Measurements from ENCODE around the gene DLL3. TPM values are rescaled to one million over a fixed set of nuclear protein-coding genes. Genes with fewer than 3 reads are reported as not detected.
A peak's percentile ranks its signal among the peaks of the same experiment; 100 is the strongest.

DLL3 gene
- total RNA-seq, 1 experiment from 2014 or later, result 0.17 TPM

- Histone ChIP-seq H3K4me2 (ENCODE audit: low read length) (peak within 1 kb of the TSS; percentile 97), H3K9me3 (ENCODE audit: control insufficient read depth in 1 of 2, insufficient read depth in 1 of 2, low read depth in 1 of 2, low read length in 2 of 2) (no peaks in the 10 kb centered on the region), H2AFZ (ENCODE audit: low read depth, low read length, poor library complexity, severe bottlenecking) (peak within 1 kb of the TSS; percentile 80), H3K79me2 (ENCODE audit: insufficient read depth, low read length) (no peaks in the 10 kb centered on the region), H3K9me2 (ENCODE audit: insufficient read depth) (no peaks in the 10 kb centered on the region), H3K9ac (ENCODE audit: low read length) (peak within 1 kb of the TSS; percentile 58), H3K27me3 (ENCODE audit: insufficient read depth, low read length) (no peaks in the 10 kb centered on the region), H3K4me3 (replicated peaks in 1 of 2; ENCODE audit: low read depth in 1 of 2, low read length in 2 of 2) (peak within 1 kb of the TSS; percentile 67 to 82), H4K20me1 (ENCODE audit: insufficient read depth) (no peaks in the 10 kb centered on the region), H3K36me3 (ENCODE audit: control insufficient read depth in 1 of 2, insufficient read depth in 2 of 2, low read length in 2 of 2) (no peaks in the 10 kb centered on the region), H3K4me1 (ENCODE audit: control insufficient read depth in 1 of 2, insufficient read depth in 2 of 2, low read length in 2 of 2) (peaks cover 3 to 13% of the 10 kb centered on the region in 2 experiments; a peak in 3 of 4 replicates), H3K27ac (ENCODE audit: low read depth, low read length) (peak within 1 kb of the TSS; percentile 58)
- ChIA-PET POLR2A (interaction anchor here (1.0 kb wide), 2 partner anchors 13 to 96 kb away, joined by 4 to 7 read pairs; partner anchors contain the start of gene RPS16), RAD21 (ENCODE audit: low non-redundant PET in 1 of 2, low total read pairs in 2 of 2, uncharacterized antibody in 2 of 2, unreplicated experiment in 2 of 2) (no interaction called here), CTCF (interaction anchor here (0.7 to 2.8 kb wide), 7 partner anchors 8 to 134 kb away, joined by 3 to 24 read pairs (median 5); no protein-coding TSS in a partner anchor)
- ATAC-seq (peak; percentile 97), DNase-seq (ENCODE audit: low read depth, low spot score) (peak; percentile 88)
- no peak for TF ChIP-seq SRF (IDR thresholded peaks at IDR 0.05; ENCODE audit: low read depth)
- TF ChIP-seq POLR2AphosphoS5 (IDR thresholded peaks at IDR 0.05; ENCODE audit: low read depth, low read length), result peak; percentile 71
- peak; percentile 93 for TF ChIP-seq POLR2A (IDR thresholded peaks at IDR 0.05; ENCODE audit: borderline replicate concordance, extremely low read depth, insufficient read depth, insufficient read length)
- no peak for TF ChIP-seq ZNF274 (IDR thresholded peaks at IDR 0.05; ENCODE audit: low read depth, low read length)
- no peak for TF ChIP-seq FOSL1 (IDR thresholded peaks at IDR 0.05; ENCODE audit: low read depth)
- no peak for TF ChIP-seq CEBPB (IDR thresholded peaks at IDR 0.05; ENCODE audit: low read depth)
- no peak for TF ChIP-seq EZH2phosphoT487 (IDR thresholded peaks at IDR 0.05; ENCODE audit: borderline replicate concordance)
- TF ChIP-seq RAD21 (IDR thresholded peaks at IDR 0.05; ENCODE audit: low read depth), result peak; percentile 98
- no peak for TF ChIP-seq SIN3A (IDR thresholded peaks at IDR 0.05; ENCODE audit: low read depth)
- peak; percentile 95; the same call in 1 of the 2 replicates for TF ChIP-seq ZFX (IDR thresholded peaks at IDR 0.05)
- TF ChIP-seq YY1 (IDR thresholded peaks at IDR 0.05; ENCODE audit: extremely low read depth, insufficient replicate concordance, low read depth, low read length), result no peak
- TF ChIP-seq TCF7L2 (IDR thresholded peaks at IDR 0.05; ENCODE audit: borderline replicate concordance, extremely low read depth, insufficient read depth, insufficient read length), result peak; percentile 27
- no peak for TF ChIP-seq REST (IDR thresholded peaks at IDR 0.05; ENCODE audit: low read depth)
- TF ChIP-seq CTCF (IDR thresholded peaks at IDR 0.05 in 2 of 3, conservative IDR thresholded peaks at IDR 0.05 in 1 of 3; ENCODE audit: borderline replicate concordance in 1 of 3, insufficient read depth in 1 of 3, low read depth in 2 of 3, low read length in 2 of 3), result peak; percentile 87 to 91 (median 89)
- intact Hi-C loops (cut with micrococcal nuclease), result loop anchor here (1.0 to 10.0 kb wide), 3 partner anchors 58 to 318 kb away; partner anchors contain the start of gene SUPT5H
- no TSS peak for BruUV-seq (replicated peaks)
Observed at GRCh38 chr19:39532233-39533002, 33.7 kb downstream of the DLL3 start, which contains the start of gene EID2B. EID2B (minus strand) TSS chr19:39532852; CDS start chr19:39532802, 50 bp downstream.

All from HCT116 (cell line).